Measurements from ENCODE around the gene PCNA.

The PCNA gene

DNA sequence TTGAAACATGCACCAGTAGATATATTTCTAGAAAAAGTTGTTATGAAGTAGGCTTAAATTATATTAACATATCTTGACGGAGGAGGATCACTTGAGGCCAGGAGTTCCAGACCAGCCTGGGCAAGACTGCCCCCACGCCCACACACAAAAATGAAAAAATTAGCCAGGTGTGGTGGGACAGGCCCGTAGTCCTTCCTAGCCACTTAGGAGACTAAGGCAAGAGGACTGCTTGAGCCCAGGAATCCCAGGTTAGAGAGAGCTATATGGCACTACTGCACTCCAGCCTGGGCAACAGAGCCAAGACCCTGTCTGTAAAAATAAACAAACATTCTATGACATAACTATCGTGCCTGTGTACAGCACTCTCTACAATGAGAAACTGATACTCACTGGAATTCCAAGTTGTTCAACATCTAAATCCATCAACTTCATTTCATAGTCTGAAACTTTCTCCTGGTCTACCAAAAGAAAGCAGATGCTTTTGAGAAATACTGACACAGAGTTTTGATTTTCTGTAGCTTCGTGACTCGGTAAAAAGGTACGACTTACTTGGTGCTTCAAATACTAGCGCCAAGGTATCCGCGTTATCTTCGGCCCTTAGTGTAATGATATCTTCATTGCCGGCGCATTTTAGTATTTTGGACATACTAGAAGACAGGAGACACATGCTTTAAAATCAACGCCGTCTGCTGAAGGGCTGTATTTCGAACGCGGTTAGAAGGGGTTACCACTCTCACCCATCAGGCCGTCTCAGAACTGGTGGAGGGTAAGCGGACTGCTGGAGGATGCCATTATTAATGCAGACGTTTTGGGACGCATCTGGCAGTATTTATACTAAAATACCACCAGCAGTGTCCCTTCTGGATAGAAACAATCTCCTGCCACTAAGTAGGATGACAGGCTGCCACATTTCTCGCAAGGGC, 1.3 kb downstream of the PCNA start:
- no peak for DNase-seq (ENCODE audit: low read depth)
- TF ChIP-seq CTCF (IDR thresholded peaks at IDR 0.05; ENCODE audit: insufficient read depth, low read depth, low read length, missing control alignments), result no peak
- H3K4me3 ChIP-seq (ENCODE audit: low read length), result peak overlapping the region; percentile 89

- no peak for TF ChIP-seq CTCF (IDR thresholded peaks at IDR 0.05; ENCODE audit: insufficient read depth, low read depth, low read length, missing control alignments)
- no peak overlapping the region for H3K4me3 ChIP-seq (ENCODE audit: low read length)
- DNase-seq (ENCODE audit: low read depth), result no peak
These were observed 2.9 kb downstream of the PCNA start for GRCh38 chr20:5116875-5117274.

GRCh38 chr20:5114403-5114802, 5.4 kb downstream of the PCNA start:
- no peak overlapping the region for H3K4me3 ChIP-seq (ENCODE audit: low read length)
- no peak for TF ChIP-seq CTCF (IDR thresholded peaks at IDR 0.05; ENCODE audit: insufficient read depth, low read depth, low read length, missing control alignments)
- no peak for DNase-seq (ENCODE audit: low read depth)

DNA sequence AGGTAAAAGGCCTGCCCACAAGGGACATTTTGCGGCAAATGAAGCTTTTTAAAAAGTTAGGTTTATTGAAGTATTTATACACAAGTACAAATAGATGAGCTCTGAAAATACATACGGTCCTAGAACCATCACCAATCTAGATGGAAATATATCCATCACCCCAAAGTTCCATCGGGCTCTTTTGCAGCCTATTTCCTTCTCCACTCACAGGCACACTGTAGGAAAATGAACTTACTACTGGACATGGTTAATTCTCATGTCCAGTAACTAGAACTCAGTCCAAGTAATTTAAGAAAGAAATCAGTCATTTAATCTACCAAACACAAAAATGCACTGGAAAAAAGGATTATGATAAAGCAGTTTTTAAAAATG, 6.2 kb downstream of the PCNA start:
- TF ChIP-seq CTCF (IDR thresholded peaks at IDR 0.05; ENCODE audit: insufficient read depth, low read depth, low read length, missing control alignments), result no peak
- DNase-seq (ENCODE audit: low read depth), result no peak
- H3K4me3 ChIP-seq (ENCODE audit: low read length), result peak overlapping the region; percentile 98

- DNase-seq (ENCODE audit: low read depth), result no peak
- TF ChIP-seq CTCF (IDR thresholded peaks at IDR 0.05; ENCODE audit: insufficient read depth, low read depth, low read length, missing control alignments), result no peak
- no peak overlapping the region for H3K4me3 ChIP-seq (ENCODE audit: low read length)
These were observed 10.5 kb downstream of the PCNA start for GRCh38 chr20:5109276-5109675.

DNA sequence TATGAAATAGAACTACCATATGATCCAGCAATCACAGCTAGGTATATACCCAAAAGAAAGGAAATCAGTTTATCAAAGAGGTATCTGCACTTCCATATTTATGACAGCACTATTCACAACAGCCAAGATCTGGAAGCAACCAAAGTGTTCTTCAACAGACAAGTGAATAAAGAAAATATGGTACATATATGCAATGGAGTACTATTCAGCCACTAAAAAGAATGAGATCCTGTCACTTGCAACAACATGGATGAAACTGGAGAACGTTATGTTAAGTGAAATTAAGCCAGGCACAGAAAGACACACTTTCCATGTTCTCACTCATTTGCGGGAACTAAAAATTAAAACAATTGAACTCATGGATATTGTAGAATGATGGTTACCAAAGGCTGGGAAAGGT, 15.3 kb downstream of the PCNA start:
- H3K4me3 ChIP-seq (ENCODE audit: low read length), result no peak overlapping the region
- TF ChIP-seq CTCF (IDR thresholded peaks at IDR 0.05; ENCODE audit: insufficient read depth, low read depth, low read length, missing control alignments), result no peak
- no peak for DNase-seq (ENCODE audit: low read depth)

Measured in epithelial cell of esophagus (primary cell).